ENCODE data around the gene FRY.

The FRY gene

DNA sequence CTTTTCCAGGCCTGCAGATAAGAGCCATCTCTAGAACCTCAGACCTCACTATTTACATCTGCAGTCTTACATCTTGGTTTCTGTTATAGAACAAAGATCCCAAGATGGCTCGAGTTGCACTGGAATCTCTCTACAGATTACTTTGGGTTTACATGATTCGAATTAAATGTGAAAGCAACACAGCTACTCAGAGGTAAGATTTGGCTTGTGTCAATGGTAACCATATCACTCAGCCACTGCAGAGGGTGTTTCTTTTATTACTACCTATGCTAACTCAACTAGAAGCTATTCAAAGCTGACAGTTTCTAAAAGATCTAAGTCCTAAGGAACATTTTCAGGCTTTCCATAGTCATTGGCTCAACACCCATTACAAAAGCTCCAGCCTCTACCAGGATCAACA, 115.6 kb downstream of the FRY start:
- Histone ChIP-seq H3K36me3 (peaks cover 9% of the 10 kb centered on the region), H3K4me3 (ENCODE audit: low read depth, low read length) (no peak overlapping the region)
- DNase-seq: no peak

DNA sequence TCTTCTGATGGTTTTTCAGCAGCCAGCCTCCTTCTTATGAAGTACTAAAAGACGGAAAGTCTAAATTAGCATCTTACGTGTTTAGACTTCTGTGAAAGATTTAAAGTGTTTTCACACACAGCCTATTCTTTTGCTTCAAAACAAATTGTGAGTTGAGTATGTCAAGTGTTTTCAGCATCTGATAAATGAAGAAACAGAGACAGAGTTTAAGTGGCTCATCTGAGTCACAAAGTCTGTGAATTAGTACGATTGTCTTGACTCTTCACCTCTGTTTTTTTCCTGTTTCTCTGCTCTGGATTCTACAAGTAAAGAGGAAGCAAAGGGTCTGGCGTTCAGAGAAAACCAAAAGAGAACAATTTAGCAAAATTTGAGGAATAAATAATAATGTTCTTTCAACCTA, 116.4 kb downstream of the FRY start:
- Histone ChIP-seq H3K27me3 (ENCODE audit: insufficient read depth, low read depth, severe bottlenecking) (no peaks in the 10 kb centered on the region), H3K4me3 (ENCODE audit: low read depth, low read length) (no peak overlapping the region), H3K27ac (no peak overlapping the region), H3K9me3 (ENCODE audit: severe bottlenecking) (peaks cover 3% of the 10 kb centered on the region), H3K36me3 (peaks cover 9% of the 10 kb centered on the region)
- DNase-seq: no peak
- TF ChIP-seq, protein P1, sequence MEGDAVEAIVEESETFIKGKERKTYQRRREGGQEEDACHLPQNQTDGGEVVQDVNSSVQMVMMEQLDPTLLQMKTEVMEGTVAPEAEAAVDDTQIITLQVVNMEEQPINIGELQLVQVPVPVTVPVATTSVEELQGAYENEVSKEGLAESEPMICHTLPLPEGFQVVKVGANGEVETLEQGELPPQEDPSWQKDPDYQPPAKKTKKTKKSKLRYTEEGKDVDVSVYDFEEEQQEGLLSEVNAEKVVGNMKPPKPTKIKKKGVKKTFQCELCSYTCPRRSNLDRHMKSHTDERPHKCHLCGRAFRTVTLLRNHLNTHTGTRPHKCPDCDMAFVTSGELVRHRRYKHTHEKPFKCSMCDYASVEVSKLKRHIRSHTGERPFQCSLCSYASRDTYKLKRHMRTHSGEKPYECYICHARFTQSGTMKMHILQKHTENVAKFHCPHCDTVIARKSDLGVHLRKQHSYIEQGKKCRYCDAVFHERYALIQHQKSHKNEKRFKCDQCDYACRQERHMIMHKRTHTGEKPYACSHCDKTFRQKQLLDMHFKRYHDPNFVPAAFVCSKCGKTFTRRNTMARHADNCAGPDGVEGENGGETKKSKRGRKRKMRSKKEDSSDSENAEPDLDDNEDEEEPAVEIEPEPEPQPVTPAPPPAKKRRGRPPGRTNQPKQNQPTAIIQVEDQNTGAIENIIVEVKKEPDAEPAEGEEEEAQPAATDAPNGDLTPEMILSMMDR (IDR thresholded peaks at IDR 0.05; ENCODE audit: low read depth, low read length): no peak

More for the DNA sequence above, 115.6 kb downstream of the FRY start:
- no peaks in the 10 kb centered on the region for H3K27me3 ChIP-seq (ENCODE audit: insufficient read depth, low read depth, severe bottlenecking)
- TF ChIP-seq, protein P1 (IDR thresholded peaks at IDR 0.05; ENCODE audit: low read depth, low read length): no peak
- H3K9me3 ChIP-seq (ENCODE audit: severe bottlenecking): peaks cover 3% of the 10 kb centered on the region
- no peak overlapping the region for H3K27ac ChIP-seq

DNA sequence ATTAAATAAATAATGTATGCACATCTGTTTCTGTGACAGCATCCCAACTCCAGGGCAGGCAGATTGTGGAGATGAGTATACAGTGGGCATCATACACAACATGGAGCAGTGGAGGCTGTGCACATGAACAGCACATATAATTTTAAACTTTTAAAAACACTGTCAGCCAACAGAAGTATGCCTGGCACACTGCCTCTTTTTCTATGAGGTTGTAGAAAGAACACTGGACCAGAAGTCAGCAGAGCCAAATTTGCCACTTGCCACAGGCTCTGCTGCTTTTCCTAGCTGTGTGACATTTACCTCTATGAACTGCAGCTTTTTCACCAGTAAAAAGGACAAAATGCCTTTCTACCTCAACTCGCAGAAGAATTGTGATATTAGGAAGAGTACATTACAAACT, 118.7 kb downstream of the FRY start:
- Histone ChIP-seq H3K27ac (no peak overlapping the region), H3K4me3 (ENCODE audit: low read depth, low read length) (no peak overlapping the region), H3K36me3 (peaks cover 9% of the 10 kb centered on the region), H3K27me3 (ENCODE audit: insufficient read depth, low read depth, severe bottlenecking) (no peaks in the 10 kb centered on the region), H3K9me3 (ENCODE audit: severe bottlenecking) (peaks cover 3% of the 10 kb centered on the region)
- TF ChIP-seq, protein P1 (IDR thresholded peaks at IDR 0.05; ENCODE audit: low read depth, low read length): no peak
- DNase-seq: no peak

DNA sequence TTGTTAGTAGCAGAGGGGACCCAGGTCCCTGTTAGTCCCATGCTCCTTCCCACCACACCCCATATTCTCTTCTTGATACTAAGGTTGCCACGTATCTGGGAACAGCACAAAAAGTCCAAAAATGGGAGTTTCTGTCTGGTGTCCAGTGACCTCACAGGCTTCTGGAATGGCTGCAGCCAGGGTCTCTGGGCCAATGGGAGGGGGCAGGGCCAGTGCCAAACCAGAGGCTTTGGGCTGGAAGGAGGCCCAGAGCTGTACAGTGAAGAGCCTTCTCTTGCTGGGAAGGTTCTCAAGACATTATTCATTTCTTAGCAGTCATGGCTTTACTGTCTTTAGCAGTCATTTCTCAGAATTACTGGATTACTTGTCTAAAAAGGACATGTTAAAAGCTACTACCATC, 119.2 kb downstream of the FRY start:
- DNase-seq: no peak
- no peak overlapping the region for H3K4me3 ChIP-seq (ENCODE audit: low read depth, low read length)
- H3K27me3 ChIP-seq (ENCODE audit: insufficient read depth, low read depth, severe bottlenecking): no peaks in the 10 kb centered on the region
- TF ChIP-seq, protein P1 (IDR thresholded peaks at IDR 0.05; ENCODE audit: low read depth, low read length): no peak
- H3K9me3 ChIP-seq (ENCODE audit: severe bottlenecking): peaks cover 3% of the 10 kb centered on the region
- peaks cover 9% of the 10 kb centered on the region for H3K36me3 ChIP-seq
- H3K27ac ChIP-seq: no peak overlapping the region

DNA sequence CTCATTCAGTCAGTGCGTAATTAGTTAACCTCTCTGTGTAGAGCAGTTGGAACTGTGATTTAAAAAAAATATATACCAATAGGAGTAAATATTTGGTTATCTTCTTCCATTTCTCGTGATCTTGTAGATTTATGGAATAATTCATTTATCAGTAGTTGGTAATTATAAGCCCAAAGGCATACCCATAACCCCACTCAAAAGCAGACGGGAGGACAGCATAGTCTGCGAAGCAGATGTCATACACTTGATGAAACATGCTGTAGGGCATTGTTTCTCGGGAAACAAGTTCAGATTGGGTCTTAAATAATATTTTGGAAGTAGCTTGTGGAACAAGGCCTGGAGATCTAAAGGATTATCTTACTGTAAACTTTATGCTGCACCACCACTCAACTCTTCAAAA, 119.7 kb downstream of the FRY start:
- H3K9me3 ChIP-seq (ENCODE audit: severe bottlenecking): peaks cover 2% of the 10 kb centered on the region
- peaks cover 9% of the 10 kb centered on the region for H3K36me3 ChIP-seq
- no peaks in the 10 kb centered on the region for H3K27me3 ChIP-seq (ENCODE audit: insufficient read depth, low read depth, severe bottlenecking)
- no peak overlapping the region for H3K27ac ChIP-seq
- no peak overlapping the region for H3K4me3 ChIP-seq (ENCODE audit: low read depth, low read length)
- no peak for DNase-seq
- TF ChIP-seq, protein P1 (IDR thresholded peaks at IDR 0.05; ENCODE audit: low read depth, low read length): no peak

DNA sequence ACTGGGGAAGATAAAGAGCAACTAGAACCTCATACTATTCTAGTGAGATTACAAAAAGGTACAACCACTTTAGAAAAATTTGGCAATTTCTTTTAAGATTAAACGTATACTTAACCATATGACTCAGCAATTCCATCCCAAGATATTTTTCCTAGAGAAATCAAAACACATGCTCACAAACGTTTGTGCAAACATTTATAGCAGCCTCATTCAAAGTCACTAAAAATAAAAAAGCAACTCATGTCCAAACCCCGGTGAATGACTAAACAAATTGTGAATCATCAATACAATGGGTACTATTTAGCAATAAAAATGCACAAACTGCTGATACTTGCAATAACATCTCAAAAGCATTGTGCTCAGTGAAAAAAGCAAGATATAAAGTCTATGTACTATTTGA, 121.5 kb downstream of the FRY start:
- TF ChIP-seq, protein P1 (IDR thresholded peaks at IDR 0.05; ENCODE audit: low read depth, low read length): no peak
- DNase-seq: no peak
- no peaks in the 10 kb centered on the region for H3K27me3 ChIP-seq (ENCODE audit: insufficient read depth, low read depth, severe bottlenecking)
- H3K4me3 ChIP-seq (ENCODE audit: low read depth, low read length): no peak overlapping the region
- no peaks in the 10 kb centered on the region for H3K9me3 ChIP-seq (ENCODE audit: severe bottlenecking)
- H3K27ac ChIP-seq: no peak overlapping the region
- peaks cover 8% of the 10 kb centered on the region for H3K36me3 ChIP-seq

Measured in WERI-Rb-1 (cell line).